Measurements from ENCODE around the gene TUT1. TPM values are rescaled to one million over a fixed set of nuclear protein-coding genes. Genes with fewer than 3 reads are reported as not detected.
"Not testable (repeated sequence)": the region's sequence is repeated elsewhere in the genome, so short reads cannot be mapped to it uniquely, and the experiment has no call there.

TUT1 gene
- total and polyA plus RNA-seq, 9 donors: 7.8 to 16.9 (median 14.7) TPM

DNA sequence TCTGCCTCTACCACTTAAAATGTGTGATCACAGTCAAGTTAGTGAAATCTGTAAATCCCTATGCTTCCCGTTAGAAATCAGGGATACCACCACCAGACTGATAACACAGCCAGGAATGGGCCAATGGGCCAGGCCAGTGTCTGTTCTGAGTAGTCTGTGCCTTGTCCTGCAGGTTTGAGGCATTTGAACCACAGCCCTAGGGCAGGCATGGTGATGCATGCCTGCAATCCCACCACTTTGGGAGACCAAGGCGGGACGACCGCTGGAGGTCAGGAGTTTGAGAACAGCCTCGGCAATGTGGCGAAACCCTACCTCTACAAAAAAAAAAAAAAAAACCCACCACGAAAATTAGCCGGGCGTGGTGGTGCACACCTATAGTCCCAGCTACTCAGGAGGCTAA is 32.7 kb downstream of the TUT1 start:
- no peak overlapping the region for H3K27ac ChIP-seq (ENCODE audit: low read length)
- no CpG with 5 or more reads among the region's 9 CpGs for WGBS (ENCODE audit: insufficient coverage)
- no peak overlapping the region for H3K4me3 ChIP-seq (ENCODE audit: low read length)
- no peaks in the 10 kb centered on the region for H3K27me3 ChIP-seq (ENCODE audit: control insufficient read depth, insufficient read depth, low read length)
- peaks cover 59% of the 10 kb centered on the region for H3K36me3 ChIP-seq (ENCODE audit: control insufficient read depth, insufficient read depth, low read length)
- no peaks in the 10 kb centered on the region for H3K9me3 ChIP-seq (replicated peaks; ENCODE audit: control insufficient read depth, low read depth, low read length)
- DNase-seq: no peak
- peaks cover 55% of the 10 kb centered on the region for H3K4me1 ChIP-seq (ENCODE audit: control insufficient read depth, insufficient read depth, low read length)

DNA sequence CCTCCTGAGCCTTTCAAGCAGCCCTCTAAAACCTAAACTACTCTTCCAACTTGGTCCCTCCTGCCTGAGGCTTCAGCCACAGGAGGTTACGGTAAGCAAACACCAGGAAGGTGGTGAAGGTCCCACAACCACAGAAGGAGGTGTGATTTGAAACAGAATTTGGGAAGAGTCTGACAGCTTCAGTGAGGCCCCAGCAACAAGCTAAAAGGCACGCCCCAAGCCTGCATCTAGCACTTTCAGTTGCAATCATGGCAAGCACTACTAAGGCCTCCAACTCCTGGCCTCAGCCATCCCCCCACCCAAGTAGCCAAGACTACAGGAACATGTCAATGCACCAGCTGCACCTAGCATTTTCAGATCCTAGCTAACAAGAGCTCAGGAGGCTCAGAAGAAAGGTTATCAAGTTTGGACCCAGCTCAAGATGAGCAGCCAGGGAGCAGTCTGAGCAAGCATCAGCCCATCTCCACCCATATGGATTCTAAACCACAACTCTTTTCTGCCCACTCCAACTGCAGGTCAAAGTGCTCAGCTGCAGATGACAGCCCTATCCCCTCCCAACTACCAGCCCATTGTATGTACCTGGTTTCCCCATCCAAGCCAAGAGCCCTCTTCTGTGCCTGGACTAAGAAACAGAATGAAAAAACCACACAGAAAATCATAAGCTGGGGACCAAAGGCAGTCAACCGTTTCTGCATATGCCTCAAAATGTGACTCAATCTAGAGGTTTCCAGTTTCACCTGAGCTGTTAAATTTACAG is 34.3 kb downstream of the TUT1 start:
- Histone ChIP-seq H3K27ac (ENCODE audit: low read length) (peak overlapping the region; percentile 95), H3K36me3 (ENCODE audit: control insufficient read depth, insufficient read depth, low read length) (peaks cover 44% of the 10 kb centered on the region), H3K9me3 (replicated peaks; ENCODE audit: control insufficient read depth, low read depth, low read length) (no peaks in the 10 kb centered on the region), H3K4me1 (ENCODE audit: control insufficient read depth, insufficient read depth, low read length) (peaks cover 71% of the 10 kb centered on the region), H3K4me3 (ENCODE audit: low read length) (no peak overlapping the region), H3K27me3 (ENCODE audit: control insufficient read depth, insufficient read depth, low read length) (no peaks in the 10 kb centered on the region)
- no CpG with 5 or more reads among the region's 3 CpGs for WGBS (ENCODE audit: insufficient coverage)
- no peak for DNase-seq

DNA sequence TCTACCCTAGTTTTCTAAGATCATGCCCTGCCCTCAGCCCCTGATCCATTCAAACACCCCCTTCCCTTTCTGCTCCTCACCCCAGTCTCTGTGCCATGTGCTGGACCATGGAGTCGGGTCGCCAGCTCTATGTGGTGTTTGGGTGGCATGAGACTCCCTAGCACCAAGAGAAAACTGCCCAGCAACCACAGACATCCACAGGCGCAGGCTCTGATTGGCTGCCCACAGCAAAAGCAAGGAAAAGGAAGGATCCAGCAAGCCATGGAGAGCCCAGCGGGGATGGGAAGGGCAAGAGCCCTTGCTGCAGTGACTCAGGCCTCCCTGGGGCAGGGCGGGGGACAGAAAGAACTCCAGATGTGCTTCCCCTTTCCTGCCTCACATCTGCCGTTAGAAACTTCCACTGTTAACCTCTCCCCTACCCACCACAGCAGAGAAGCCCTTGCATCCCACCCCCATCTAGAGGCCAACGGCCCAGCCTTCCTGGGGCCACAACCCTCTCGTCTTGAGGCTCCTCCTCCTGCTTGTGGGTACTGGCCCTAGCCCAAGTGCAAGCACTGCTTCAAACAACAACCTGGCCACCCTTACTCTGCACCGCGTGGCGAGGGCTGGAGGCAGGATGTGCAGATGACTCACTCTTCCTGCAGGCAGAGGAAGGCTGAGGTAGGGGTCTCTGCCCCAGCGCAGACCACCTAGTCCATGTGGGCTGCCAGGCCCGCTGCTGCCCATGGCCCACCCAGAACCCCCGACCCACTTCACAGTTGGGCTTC is 35.0 kb downstream of the TUT1 start:
- Histone ChIP-seq H3K36me3 (ENCODE audit: control insufficient read depth, insufficient read depth, low read length) (peaks cover 38% of the 10 kb centered on the region), H3K9me3 (replicated peaks; ENCODE audit: control insufficient read depth, low read depth, low read length) (no peaks in the 10 kb centered on the region), H3K4me1 (ENCODE audit: control insufficient read depth, insufficient read depth, low read length) (peaks cover 79% of the 10 kb centered on the region), H3K27ac (ENCODE audit: low read length) (peak overlapping the region; percentile 95), H3K27me3 (ENCODE audit: control insufficient read depth, insufficient read depth, low read length) (no peaks in the 10 kb centered on the region), H3K4me3 (ENCODE audit: low read length) (peak overlapping the region; percentile 9)
- WGBS (ENCODE audit: insufficient coverage): 5% methylated on average over 4 of the region's 14 CpGs
- DNase-seq: peak; percentile 94

DNA sequence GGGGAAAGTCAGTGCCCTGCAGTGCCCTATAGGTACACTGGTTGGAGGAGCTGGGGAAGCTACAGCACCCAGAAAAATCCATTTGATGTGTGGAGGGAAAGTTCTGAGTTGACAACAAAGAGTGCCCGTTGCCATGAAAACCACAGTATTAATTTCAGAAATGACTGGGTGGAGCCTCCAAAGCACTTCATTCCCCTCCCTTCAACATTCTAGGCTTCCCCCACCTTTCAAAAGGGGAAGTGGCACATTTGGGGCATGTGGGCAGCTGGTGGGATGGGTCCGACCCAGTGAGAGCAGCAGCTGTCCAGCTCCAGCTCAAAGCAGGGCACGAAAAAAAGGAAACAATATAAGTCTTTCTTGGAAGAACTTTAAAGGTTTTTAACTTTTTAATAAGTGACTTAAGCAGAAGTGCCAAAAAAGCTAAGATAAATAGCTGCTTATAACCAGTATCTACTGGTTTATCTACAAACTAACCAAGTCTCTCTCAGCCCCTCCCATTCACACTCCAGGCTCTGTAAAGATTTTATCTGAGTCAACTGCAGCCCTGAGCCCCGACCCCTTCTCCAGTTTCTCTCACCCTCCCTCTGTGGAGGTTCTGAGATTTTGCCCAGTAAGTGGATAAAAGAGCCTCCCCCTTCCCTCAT is 35.7 kb downstream of the TUT1 start:
- Histone ChIP-seq H3K9me3 (replicated peaks; ENCODE audit: control insufficient read depth, low read depth, low read length) (no peaks in the 10 kb centered on the region), H3K4me1 (ENCODE audit: control insufficient read depth, insufficient read depth, low read length) (peaks cover 78% of the 10 kb centered on the region), H3K27me3 (ENCODE audit: control insufficient read depth, insufficient read depth, low read length) (no peaks in the 10 kb centered on the region), H3K4me3 (ENCODE audit: low read length) (peak overlapping the region; percentile 9), H3K36me3 (ENCODE audit: control insufficient read depth, insufficient read depth, low read length) (peaks cover 33% of the 10 kb centered on the region), H3K27ac (ENCODE audit: low read length) (peak overlapping the region; percentile 95)
- no CpG with 5 or more reads among the region's 4 CpGs for WGBS (ENCODE audit: insufficient coverage)
- peak; percentile 89 for DNase-seq

DNA sequence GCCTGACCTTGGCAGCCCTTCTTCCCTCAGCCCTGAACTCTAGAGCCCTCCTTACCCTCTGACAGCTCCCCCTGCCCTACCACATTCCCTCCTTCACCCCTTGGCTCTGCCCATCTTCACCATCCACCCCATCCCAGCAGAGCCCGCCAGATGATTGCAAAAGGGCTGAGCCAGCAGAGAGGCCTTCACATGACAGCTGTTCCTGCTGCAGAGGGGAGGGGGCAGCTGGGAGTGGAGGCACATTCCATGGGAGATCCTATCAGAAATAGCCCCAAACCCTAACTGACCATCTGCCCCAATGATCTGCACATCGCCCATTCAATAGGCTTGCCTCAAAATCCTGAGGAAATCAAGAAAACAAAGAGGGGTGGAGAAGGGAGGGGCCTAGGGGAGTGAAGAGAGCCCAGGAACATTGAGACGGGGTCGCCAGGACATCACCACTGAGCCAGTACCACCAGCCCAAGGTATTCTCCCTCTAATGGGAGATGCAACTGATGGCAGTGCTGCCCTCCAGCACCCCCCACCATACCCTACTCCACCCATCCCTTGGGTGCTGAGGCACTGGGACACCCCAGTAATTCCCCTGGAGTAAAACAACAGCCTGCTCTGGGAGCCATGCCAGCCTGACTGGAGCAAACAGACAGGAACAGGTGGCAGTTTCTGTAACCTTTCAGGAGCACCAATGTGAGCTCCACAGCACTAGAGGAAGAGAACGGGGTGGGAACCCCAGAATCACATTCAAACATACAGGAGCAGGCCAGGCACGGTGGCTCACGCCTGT is 36.7 kb downstream of the TUT1 start:
- Histone ChIP-seq H3K36me3 (ENCODE audit: control insufficient read depth, insufficient read depth, low read length) (peaks cover 24% of the 10 kb centered on the region), H3K4me1 (ENCODE audit: control insufficient read depth, insufficient read depth, low read length) (peaks cover 73% of the 10 kb centered on the region), H3K27me3 (ENCODE audit: control insufficient read depth, insufficient read depth, low read length) (no peaks in the 10 kb centered on the region), H3K4me3 (ENCODE audit: low read length) (no peak overlapping the region), H3K9me3 (replicated peaks; ENCODE audit: control insufficient read depth, low read depth, low read length) (no peaks in the 10 kb centered on the region), H3K27ac (ENCODE audit: low read length) (peak overlapping the region; percentile 95)
- peak; percentile 85 for DNase-seq
- 86% methylated on average over 1 of the region's 7 CpGs for WGBS (ENCODE audit: insufficient coverage)

DNA sequence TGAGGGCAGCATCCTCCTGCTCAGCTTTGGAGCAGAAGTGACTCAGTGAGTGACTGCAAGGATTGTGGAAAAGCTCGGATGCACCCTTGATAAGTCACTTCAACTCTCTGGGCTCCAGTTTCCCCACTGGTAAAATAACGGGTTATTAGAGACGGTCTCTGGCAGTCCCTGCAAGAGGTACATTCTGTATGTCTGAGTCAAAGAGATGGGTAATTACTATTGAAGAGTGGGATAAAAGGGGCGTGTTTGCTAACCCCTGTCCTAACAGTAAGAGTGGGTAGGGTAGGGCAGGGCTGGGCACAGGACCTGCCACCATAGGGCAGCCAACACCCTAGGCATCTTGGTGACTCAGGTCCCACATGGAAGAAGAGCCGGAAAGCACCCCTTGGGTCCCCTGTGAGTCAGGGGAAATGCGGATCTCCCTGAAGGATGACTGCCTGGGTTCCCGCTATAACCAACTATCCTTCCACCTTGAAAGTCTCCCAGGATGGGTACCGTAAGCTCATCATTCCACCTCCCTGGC is 37.4 kb downstream of the TUT1 start:
- Histone ChIP-seq H3K4me3 (ENCODE audit: low read length) (no peak overlapping the region), H3K36me3 (ENCODE audit: control insufficient read depth, insufficient read depth, low read length) (peaks cover 18% of the 10 kb centered on the region), H3K27ac (ENCODE audit: low read length) (peak overlapping the region; percentile 95), H3K27me3 (ENCODE audit: control insufficient read depth, insufficient read depth, low read length) (no peaks in the 10 kb centered on the region), H3K9me3 (replicated peaks; ENCODE audit: control insufficient read depth, low read depth, low read length) (no peaks in the 10 kb centered on the region), H3K4me1 (ENCODE audit: control insufficient read depth, insufficient read depth, low read length) (peaks cover 75% of the 10 kb centered on the region)
- DNase-seq: no peak
- WGBS (ENCODE audit: insufficient coverage): 86% methylated on average over 7 of the region's 8 CpGs

DNA sequence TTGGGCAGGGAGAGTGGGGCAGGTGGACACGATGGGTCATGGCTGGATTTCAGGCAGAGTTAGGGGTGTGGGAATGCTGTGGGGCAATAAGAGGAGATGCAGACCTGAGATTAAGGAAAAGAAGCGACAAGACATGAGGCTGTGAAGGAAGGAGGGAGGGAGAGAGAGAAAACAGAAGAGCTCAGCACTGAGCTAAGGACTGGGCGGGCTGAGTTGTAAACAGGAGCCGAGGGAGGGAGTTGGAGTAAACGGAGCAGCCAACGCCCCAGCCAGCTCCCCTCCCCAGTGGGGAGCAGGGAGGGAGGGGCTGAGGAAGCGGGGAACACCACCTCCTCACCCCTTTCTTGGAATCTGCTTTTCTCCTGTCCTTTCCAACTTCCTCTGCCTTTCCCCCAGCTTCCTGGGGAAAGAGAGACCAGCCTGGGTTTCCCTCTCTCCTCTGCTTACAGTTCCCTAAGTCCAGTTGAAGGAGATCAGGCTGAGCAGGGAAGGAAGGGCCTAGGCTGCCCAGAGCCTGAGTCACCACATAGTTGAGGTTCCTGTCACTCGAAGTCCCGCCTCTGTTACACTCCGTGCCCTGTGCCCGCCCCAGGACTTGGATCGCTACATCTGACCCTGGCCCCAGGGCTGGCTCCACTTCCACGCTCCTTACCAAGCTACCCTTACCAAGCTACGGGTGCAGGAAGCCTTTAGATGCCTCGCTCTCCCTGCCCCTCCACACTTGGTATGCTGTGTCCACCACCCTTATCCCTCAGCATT is 38.1 kb downstream of the TUT1 start:
- no peaks in the 10 kb centered on the region for H3K9me3 ChIP-seq (replicated peaks; ENCODE audit: control insufficient read depth, low read depth, low read length)
- peak; percentile 95 for DNase-seq
- 13% methylated on average over 7 of the region's 15 CpGs for WGBS (ENCODE audit: insufficient coverage)

DNA sequence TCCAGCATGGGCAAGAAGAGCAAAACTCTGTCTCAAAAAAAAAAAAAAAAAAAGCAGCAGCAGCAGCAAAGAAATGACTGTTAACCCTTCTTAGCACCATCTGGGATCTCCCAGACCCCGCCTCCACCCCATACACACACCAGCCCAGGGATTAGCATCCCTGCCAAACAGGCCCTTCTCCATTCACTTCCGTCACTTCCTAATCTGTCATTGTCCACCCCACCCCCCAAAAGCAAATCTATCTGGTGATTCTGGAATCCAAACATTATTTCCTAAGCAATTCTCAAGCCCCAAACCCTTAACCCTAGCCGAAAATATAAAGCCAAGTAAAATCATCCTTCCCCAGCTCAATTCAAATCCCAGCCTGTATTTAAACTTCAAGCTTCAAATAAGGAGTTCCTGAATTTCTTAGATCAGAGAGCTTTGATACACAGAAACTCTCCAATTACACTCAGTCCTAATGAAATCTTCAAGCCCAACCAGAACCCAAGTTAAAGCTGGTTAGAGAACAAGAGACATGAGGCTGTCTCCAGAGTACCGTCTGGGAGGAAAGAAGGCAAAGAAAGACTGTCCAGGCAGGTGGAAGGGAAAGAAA is 38.7 kb downstream of the TUT1 start:
- WGBS (ENCODE audit: insufficient coverage): 14% methylated on average over 4 of the region's 4 CpGs
- no peaks in the 10 kb centered on the region for H3K27me3 ChIP-seq (ENCODE audit: control insufficient read depth, insufficient read depth, low read length)
- peak; percentile 81 for DNase-seq
- peaks cover 86% of the 10 kb centered on the region for H3K4me1 ChIP-seq (ENCODE audit: control insufficient read depth, insufficient read depth, low read length)
- H3K27ac ChIP-seq (ENCODE audit: low read length): peak overlapping the region; percentile 95
- H3K36me3 ChIP-seq (ENCODE audit: control insufficient read depth, insufficient read depth, low read length): peaks cover 8% of the 10 kb centered on the region
- H3K9me3 ChIP-seq (replicated peaks; ENCODE audit: control insufficient read depth, low read depth, low read length): no peaks in the 10 kb centered on the region
- H3K4me3 ChIP-seq (ENCODE audit: low read length): no peak overlapping the region

More for the DNA sequence above, 38.1 kb downstream of the TUT1 start:
- Histone ChIP-seq H3K27ac (ENCODE audit: low read length) (peak overlapping the region; percentile 95), H3K27me3 (ENCODE audit: control insufficient read depth, insufficient read depth, low read length) (no peaks in the 10 kb centered on the region), H3K4me3 (ENCODE audit: low read length) (no peak overlapping the region), H3K4me1 (ENCODE audit: control insufficient read depth, insufficient read depth, low read length) (peaks cover 81% of the 10 kb centered on the region), H3K36me3 (ENCODE audit: control insufficient read depth, insufficient read depth, low read length) (peaks cover 13% of the 10 kb centered on the region)

DNA sequence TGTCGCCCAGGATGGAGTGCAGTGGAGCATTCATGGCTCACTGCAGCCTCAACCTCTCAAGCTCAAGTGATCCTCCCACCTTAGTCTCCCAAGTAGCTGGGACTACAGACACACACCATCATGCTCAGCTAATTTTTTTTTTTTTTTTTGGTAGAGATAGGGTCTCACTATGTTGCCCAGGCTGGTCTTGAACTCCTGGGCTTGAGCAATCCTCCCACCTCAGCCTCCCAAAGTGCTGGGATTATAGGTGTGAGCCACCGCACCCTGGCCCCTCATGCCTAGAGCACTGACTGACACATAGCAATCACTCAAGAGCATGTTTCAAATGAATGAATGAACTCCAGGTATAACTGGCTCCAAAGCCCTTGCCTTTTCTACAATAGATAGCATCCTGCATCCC is 40.8 kb downstream of the TUT1 start:
- not testable (repeated sequence) for H3K36me3 ChIP-seq (ENCODE audit: control insufficient read depth, insufficient read depth, low read length); H3K9me3 ChIP-seq (replicated peaks; ENCODE audit: control insufficient read depth, low read depth, low read length); DNase-seq; H3K27ac ChIP-seq (ENCODE audit: low read length); H3K27me3 ChIP-seq (ENCODE audit: control insufficient read depth, insufficient read depth, low read length); H3K4me3 ChIP-seq (ENCODE audit: low read length)
- H3K4me1 ChIP-seq (ENCODE audit: control insufficient read depth, insufficient read depth, low read length): peaks cover 73% of the 10 kb centered on the region
- WGBS (ENCODE audit: insufficient coverage): 100% methylated on average over 1 of the region's 2 CpGs

Measured in muscle of leg (tissue), 11 donors.